SK-N-SH (cell line): ENCODE results near the gene FAT3. TPM values are rescaled to one million over a fixed set of nuclear protein-coding genes. Genes with fewer than 3 reads are reported as not detected.

Experiments used
- CTCF ChIA-PET: fragments of 300-600, 350-600 bp; formaldehyde crosslinking; extraction: SDS; loops from one replicate; lab custom pipeline; 2021; lab: Yijun Ruan, JAX
- POLR2A ChIA-PET: fragments of 350-600 bp; sonication (Branson Sonifier 250); formaldehyde crosslinking; extraction: SDS; loops from one replicate; lab custom pipeline; 2020; ENCODE audit warnings: antibody characterized with exemption, inconsistent platforms; lab: Yijun Ruan, JAX
- DNase-seq: peaks from one replicate; pipeline ENCODE4 v3.0.0; 2012
- H2AFZ ChIP-seq: fragments of 200-600 bp; sonication (generic); 2 replicates; pipeline ENCODE4 v1.8.1; 2016; ENCODE audit warnings: antibody characterized with exemption, mild to moderate bottlenecking, low read depth
- H3F3A ChIP-seq: fragments of 200-600 bp; sonication (generic); replicated peaks from 2 replicates; pipeline ENCODE3; 2016; ENCODE audit warnings: antibody characterized with exemption, mild to moderate bottlenecking; ENCODE audit not compliant: insufficient read depth
- H3K27ac ChIP-seq, 2 experiments: fragments of 200-500 bp in 1 of 2; fragments of 200-600 bp in 1 of 2; sonication (Bioruptor generic) in 1 of 2; sonication (generic), shearing (Covaris generic) in 1 of 2; 2 replicates each; pipeline versions ENCODE4 v1.5.1 to v1.6.1; 2014 to 2016; ENCODE audit warnings: low read depth in 2 of 2, inconsistent platforms in 1 of 2, low read length in 1 of 2, mild to moderate bottlenecking in 1 of 2, mixed read lengths in 1 of 2
- H3K27me3 ChIP-seq: fragments of 200-600 bp; sonication (generic), shearing (Covaris generic); 2 replicates; pipeline ENCODE4 v1.6.1; 2016; ENCODE audit warnings: mixed run types; ENCODE audit not compliant: insufficient read depth
- H3K36me3 ChIP-seq, 2 experiments: fragments of 200-500 bp in 1 of 2; fragments of 200-600 bp in 1 of 2; sonication (Bioruptor generic) in 1 of 2; sonication (generic) in 1 of 2; replicated peaks in 1 of 2; 2 replicates each; pipeline versions ENCODE3 to v1.5.1; 2014 to 2016; ENCODE audit warnings: low read length in 1 of 2, mild to moderate bottlenecking in 1 of 2; ENCODE audit not compliant: insufficient read depth in 2 of 2, control insufficient read depth in 1 of 2
- H3K4me1 ChIP-seq, 2 experiments: fragments of 200-500 bp in 1 of 2; fragments of 200-600 bp in 1 of 2; sonication (Bioruptor generic) in 1 of 2; sonication (generic), shearing (Covaris generic) in 1 of 2; 2 replicates each; pipeline versions ENCODE4 v1.5.1 to v1.6.1; 2014 to 2016; ENCODE audit warnings: low read depth in 1 of 2, low read length in 1 of 2, mixed run types in 1 of 2; ENCODE audit not compliant: insufficient read depth in 2 of 2, control insufficient read depth in 1 of 2
- H3K4me2 ChIP-seq: fragments of 200-600 bp; sonication (generic), shearing (Covaris generic); 2 replicates; pipeline ENCODE4 v1.6.1; 2017; ENCODE audit warnings: mixed run types
- H3K4me3 ChIP-seq, 2 experiments: fragments of 200-500 bp in 1 of 2; fragments of 200-600 bp in 1 of 2; sonication (Bioruptor generic) in 1 of 2; sonication (generic), shearing (Covaris generic) in 1 of 2; 2 replicates each; pipeline versions ENCODE4 v1.5.1 to v1.8.1; 2014 to 2016; ENCODE audit warnings: low read depth in 2 of 2, inconsistent platforms in 1 of 2, low read length in 1 of 2, mild to moderate bottlenecking in 1 of 2, mixed read lengths in 1 of 2, moderate library complexity in 1 of 2
- H3K79me2 ChIP-seq: fragments of 200-600 bp; sonication (generic); 2 replicates; pipeline ENCODE4 v1.8.1; 2017; ENCODE audit warnings: mild to moderate bottlenecking; ENCODE audit not compliant: insufficient read depth
- H3K9ac ChIP-seq: fragments of 200-600 bp; sonication (generic); 2 replicates; pipeline ENCODE4 v1.6.1; 2017; ENCODE audit warnings: mixed run types
- H3K9me2 ChIP-seq: fragments of 200-600 bp; sonication (generic); 2 replicates; pipeline ENCODE4 v1.6.1; 2017; ENCODE audit warnings: mixed run types
- H3K9me3 ChIP-seq: fragments of 200-600 bp; sonication (generic); 2 replicates; pipeline ENCODE4 v1.6.1; 2017; ENCODE audit warnings: mixed run types, mild to moderate bottlenecking, moderate library complexity
- H4K20me1 ChIP-seq: fragments of 200-600 bp; sonication (generic); 2 replicates; pipeline ENCODE4 v1.6.1; 2017; ENCODE audit warnings: mild to moderate bottlenecking, mixed run types; ENCODE audit not compliant: insufficient read depth
- CHD2 ChIP-seq: fragments of 150-350 bp; IDR thresholded peaks from 2 replicates; pipeline ENCODE4 v1.6.1; 2018; ENCODE audit warnings: low read length; ENCODE audit not compliant: partially characterized antibody
- EP300 ChIP-seq, 2 experiments: IDR thresholded peaks; 2 replicates each; pipeline versions ENCODE4 v1.4.0 to v1.6.1; 2012; ENCODE audit warnings: borderline replicate concordance in 1 of 2, low read depth in 1 of 2, low read length in 1 of 2
- EZH2phosphoT487 ChIP-seq: fragments of 200-600 bp; sonication (generic); IDR thresholded peaks from 2 replicates; pipeline ENCODE4 v1.6.1; 2017; ENCODE audit warnings: low read depth, mixed run types, mild to moderate bottlenecking, antibody characterized with exemption, moderate library complexity, borderline replicate concordance
- FOSL2 ChIP-seq: IDR thresholded peaks from 2 replicates; pipeline ENCODE4 v1.4.0; 2012; ENCODE audit warnings: low read depth, mild to moderate bottlenecking, moderate library complexity, borderline replicate concordance
- FOXJ3 ChIP-seq: sonication (generic); formaldehyde crosslinking; IDR thresholded peaks from 2 replicates; pipeline ENCODE4 v1.5.1; 2020; ENCODE audit warnings: mild to moderate bottlenecking, missing genetic modification reagents
- GABPA ChIP-seq: IDR thresholded peaks from 2 replicates; pipeline ENCODE4 v1.4.0; 2012; ENCODE audit warnings: low read depth, mild to moderate bottlenecking
- JUND ChIP-seq: IDR thresholded peaks from 2 replicates; pipeline ENCODE4 v1.4.0; 2012
- MXI1 ChIP-seq: IDR thresholded peaks from 2 replicates; pipeline ENCODE4 v1.6.1; 2012; ENCODE audit warnings: mild to moderate bottlenecking, low read depth, low read length, improper control_type of control experiment
- NRF1 ChIP-seq: IDR thresholded peaks from 2 replicates; pipeline ENCODE4 v1.6.1; 2012; ENCODE audit warnings: low read depth, mild to moderate bottlenecking, low read length
- PBX3 ChIP-seq: IDR thresholded peaks from 2 replicates; pipeline ENCODE4; 2012
- RAD21 ChIP-seq: IDR thresholded peaks from 2 replicates; pipeline ENCODE4 v1.6.1; 2012; ENCODE audit warnings: mild to moderate bottlenecking, low read length
- RCOR1 ChIP-seq: fragments of 150-350 bp; IDR thresholded peaks from 2 replicates; pipeline ENCODE4 v1.6.1; 2017; ENCODE audit warnings: antibody characterized with exemption, low read length
- RXRA ChIP-seq: IDR thresholded peaks from 2 replicates; pipeline ENCODE4 v1.4.0; 2012; ENCODE audit warnings: low read depth, mild to moderate bottlenecking, borderline replicate concordance
- SMC3 ChIP-seq: IDR thresholded peaks from 2 replicates; pipeline ENCODE4 v1.6.1; 2012; ENCODE audit warnings: low read depth, low read length, improper control_type of control experiment
- TAF1 ChIP-seq: IDR thresholded peaks from 2 replicates; pipeline ENCODE4 v1.6.1; 2012; ENCODE audit warnings: low read depth, mild to moderate bottlenecking, low read length, moderate library complexity, borderline replicate concordance
- TCF12 ChIP-seq: IDR thresholded peaks from 2 replicates; pipeline ENCODE4 v1.4.0; 2012
- USF1 ChIP-seq: IDR thresholded peaks from 2 replicates; pipeline ENCODE4 v1.4.0; 2012; ENCODE audit warnings: low read depth, borderline replicate concordance
- YY1 ChIP-seq: IDR thresholded peaks from 2 replicates; pipeline ENCODE4 v1.4.0; 2012; ENCODE audit warnings: low read depth, mild to moderate bottlenecking
- WGBS: methylation state at CpG from one replicate; pipeline ENCODE4 v1.1.6; 2017; ENCODE audit warnings: low lambda C conversion rate; 5-methylcytosine and 5-hydroxymethylcytosine counted together
- polyA plus RNA-seq, 3 experiments: library from polyadenylated mRNA; depleted of rRNA; stranded (reverse); fragments of >200 nt; gene quantifications; 2 replicates each; pipeline ENCODE4 v1.2.3, GENCODE V29; 2012
- TF ChIP-seq, protein P1 (sequence below): IDR thresholded peaks from 2 replicates; pipeline ENCODE4 v1.6.1; 2012; ENCODE audit warnings: mild to moderate bottlenecking, low read depth, low read length, moderate library complexity
- TF ChIP-seq, protein P2 (sequence below): fragments of 150-350 bp; IDR thresholded peaks from 2 replicates; pipeline ENCODE4 v1.6.1; 2017; ENCODE audit warnings: antibody characterized with exemption, low read length, low read depth, borderline replicate concordance

FAT3 gene
- polyA plus RNA-seq, 1 of the 3 experiments (the other 2 are of a cell fraction) = 0.87 TPM

DNA sequence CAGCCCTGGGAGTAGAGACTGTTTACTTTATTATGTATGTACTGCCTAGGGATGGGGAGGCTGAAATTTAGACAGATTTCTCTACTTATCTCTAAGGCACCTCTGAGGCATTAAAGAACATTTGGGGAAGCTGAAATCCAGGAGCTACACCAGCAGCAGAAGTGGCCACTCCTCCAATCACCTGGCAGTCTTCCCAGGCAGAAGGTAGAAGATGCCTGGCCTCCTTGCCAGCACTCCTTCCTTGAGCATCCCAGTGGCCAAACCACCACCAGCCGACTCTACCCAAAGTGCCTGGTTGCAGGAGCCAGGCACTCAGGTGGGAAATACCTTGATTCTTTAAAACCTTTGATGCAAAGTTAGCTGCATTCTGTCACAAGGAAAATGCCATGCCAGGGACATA, 1.9 kb upstream of the FAT3 start (continued):
- no peak for TF ChIP-seq PBX3
- no peak for TF ChIP-seq NRF1
- no peak for TF ChIP-seq GABPA
- TF ChIP-seq FOSL2 = no peak
- TF ChIP-seq, all 33 proteins: peak for 0

DNA sequence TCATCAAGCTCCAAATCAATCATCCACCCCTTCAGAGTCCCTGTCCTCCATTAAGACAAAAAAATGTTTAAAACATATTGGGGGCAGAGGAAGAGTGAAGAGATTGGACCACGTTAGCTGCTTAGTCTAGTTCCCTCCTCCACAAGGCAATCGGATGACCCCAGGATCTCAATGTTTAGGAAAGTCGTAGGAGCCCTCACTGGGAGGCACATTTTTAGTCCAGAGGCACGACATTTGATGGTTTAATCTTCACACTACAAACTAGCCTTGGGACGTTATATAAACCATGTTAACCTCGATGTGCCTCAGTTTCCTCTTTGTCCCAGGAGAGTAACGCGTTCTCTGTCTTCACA, 588 bp upstream of the FAT3 start:
- Histone ChIP-seq H3K9ac (peak overlapping the region; percentile 73; the same call in 1 of the 2 replicates), H3F3A (peaks cover 13% of the 10 kb centered on the region), H2AFZ (peak overlapping the region; percentile 93; the same call in 1 of the 2 replicates), H3K4me2 (peak overlapping the region; percentile 94), H4K20me1 (no peaks in the 10 kb centered on the region), H3K79me2 (peaks cover 26% of the 10 kb centered on the region; the same call in 1 of the 2 replicates), H3K4me1 (peaks cover 0 to 30% of the 10 kb centered on the region in 2 experiments; a peak in 2 of 4 replicates), H3K27ac (peak overlapping the region in 1 of 2 experiments; percentile 60; a peak in 2 of 4 replicates), H3K27me3 (no peaks in the 10 kb centered on the region; the same call in 1 of the 2 replicates), H3K9me3 (0 out of 2 replicates have a peak, but pooled peaks cover 7% of the 10 kb centered on the region), H3K4me3 (peak overlapping the region; percentile 53 to 89), H3K36me3 (no peaks in the 10 kb centered on the region), H3K9me2 (no peaks in the 10 kb centered on the region)
- CTCF ChIA-PET = interaction anchor here (1.1 to 1.2 kb wide), 2 partner anchors 9 to 12 kb away, joined by 3 read pairs; no protein-coding TSS in a partner anchor
- WGBS = 20% methylated on average over 6 of the region's 8 CpGs
- peak; percentile 6 for DNase-seq
- TF ChIP-seq YY1 (no peak), EZH2phosphoT487 (no peak), RXRA (no peak), CHD2 (no peak), GABPA (no peak), FOXJ3 (CRISPR knock-in tag) (no peak), TCF12 (no peak), SMC3 (no peak), RCOR1 (no peak), USF1 (no peak), TAF1 (no peak), RAD21 (no peak), MXI1 (no peak), JUND (no peak), EP300 (IDR thresholded peaks at IDR 0.05; ENCODE audit: borderline replicate concordance in 1 of 2, low read depth in 1 of 2, low read length in 1 of 2) (no peak)
- TF ChIP-seq, protein P1, sequence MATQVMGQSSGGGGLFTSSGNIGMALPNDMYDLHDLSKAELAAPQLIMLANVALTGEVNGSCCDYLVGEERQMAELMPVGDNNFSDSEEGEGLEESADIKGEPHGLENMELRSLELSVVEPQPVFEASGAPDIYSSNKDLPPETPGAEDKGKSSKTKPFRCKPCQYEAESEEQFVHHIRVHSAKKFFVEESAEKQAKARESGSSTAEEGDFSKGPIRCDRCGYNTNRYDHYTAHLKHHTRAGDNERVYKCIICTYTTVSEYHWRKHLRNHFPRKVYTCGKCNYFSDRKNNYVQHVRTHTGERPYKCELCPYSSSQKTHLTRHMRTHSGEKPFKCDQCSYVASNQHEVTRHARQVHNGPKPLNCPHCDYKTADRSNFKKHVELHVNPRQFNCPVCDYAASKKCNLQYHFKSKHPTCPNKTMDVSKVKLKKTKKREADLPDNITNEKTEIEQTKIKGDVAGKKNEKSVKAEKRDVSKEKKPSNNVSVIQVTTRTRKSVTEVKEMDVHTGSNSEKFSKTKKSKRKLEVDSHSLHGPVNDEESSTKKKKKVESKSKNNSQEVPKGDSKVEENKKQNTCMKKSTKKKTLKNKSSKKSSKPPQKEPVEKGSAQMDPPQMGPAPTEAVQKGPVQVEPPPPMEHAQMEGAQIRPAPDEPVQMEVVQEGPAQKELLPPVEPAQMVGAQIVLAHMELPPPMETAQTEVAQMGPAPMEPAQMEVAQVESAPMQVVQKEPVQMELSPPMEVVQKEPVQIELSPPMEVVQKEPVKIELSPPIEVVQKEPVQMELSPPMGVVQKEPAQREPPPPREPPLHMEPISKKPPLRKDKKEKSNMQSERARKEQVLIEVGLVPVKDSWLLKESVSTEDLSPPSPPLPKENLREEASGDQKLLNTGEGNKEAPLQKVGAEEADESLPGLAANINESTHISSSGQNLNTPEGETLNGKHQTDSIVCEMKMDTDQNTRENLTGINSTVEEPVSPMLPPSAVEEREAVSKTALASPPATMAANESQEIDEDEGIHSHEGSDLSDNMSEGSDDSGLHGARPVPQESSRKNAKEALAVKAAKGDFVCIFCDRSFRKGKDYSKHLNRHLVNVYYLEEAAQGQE = no peak
- TF ChIP-seq, protein P2, sequence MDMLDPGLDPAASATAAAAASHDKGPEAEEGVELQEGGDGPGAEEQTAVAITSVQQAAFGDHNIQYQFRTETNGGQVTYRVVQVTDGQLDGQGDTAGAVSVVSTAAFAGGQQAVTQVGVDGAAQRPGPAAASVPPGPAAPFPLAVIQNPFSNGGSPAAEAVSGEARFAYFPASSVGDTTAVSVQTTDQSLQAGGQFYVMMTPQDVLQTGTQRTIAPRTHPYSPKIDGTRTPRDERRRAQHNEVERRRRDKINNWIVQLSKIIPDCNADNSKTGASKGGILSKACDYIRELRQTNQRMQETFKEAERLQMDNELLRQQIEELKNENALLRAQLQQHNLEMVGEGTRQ = no peak
- POLR2A ChIA-PET = no interaction called here
